Spleen (tissue), 10 donors: Measurements from ENCODE around the gene DACT1. TPM values are rescaled to one million over a fixed set of nuclear protein-coding genes. Genes with fewer than 3 reads are reported as not detected.

Experiments
- polyA plus RNA-seq, 3 donors: library from polyadenylated mRNA; stranded (reverse); fragments of 200-250 nt; gene quantifications; one replicate each; pipeline ENCODE4 v1.2.1, GENCODE V29; 2013
- total RNA-seq, 7 donors: library from RNA; depleted of rRNA in 3 of 7; stranded (reverse); fragments of >200 nt in 3 of 7; fragmentation: NEBNext Ultra II Directional in 4 of 7; extraction: Animal tissue kit (Norgen Biotek cat#: 25700) in 4 of 7; gene quantifications; one replicate each; pipeline versions ENCODE4 v1.1.0 to v1.2.1, GENCODE V29; 2016 to 2021
- donor health status: healthy with polysubstance abuse.
- donor health status: DM: no; HTN: no; CAD: no; lungs with moderate emphysema.
- donor health status: DM: no; HTN: no; CAD: no.
- donor health status: Bipolar disorder and iron deficiency.
- donor health status: healthy.
- donor health status: DM: no; HTN: no; CAD: no.
- donor health status: DM: yes; HTN: yes; CAD: no.

The DACT1 gene
- total and polyA plus RNA-seq, 10 donors, result 1.3 to 23.4 (median 8.6) TPM

Other genes starting within 250 kb of the DACT1 start
- 1 to 10 TPM in 1 of 7 donors, under 1 TPM in 1, not detected in 5; 0.95 to 1.1 TPM for gene TOMM20L, start 242.0 kb upstream of the DACT1 start, total RNA-seq
- gene TOMM20L, start 242.0 kb upstream of the DACT1 start, polyA plus RNA-seq, result under 1 TPM in 1 of 3 donors, not detected in 2; 0.29 TPM
- gene TIMM9, start 210.4 kb upstream of the DACT1 start, total RNA-seq, result 10 to 100 TPM; 25.3 to 59.4 (median 29.2) TPM
- 10 to 100 TPM; 56.4 to 64.1 (median 56.6) TPM for gene TIMM9, start 210.4 kb upstream of the DACT1 start, polyA plus RNA-seq
- gene KIAA0586, start 210.2 kb upstream of the DACT1 start, total RNA-seq, result 10 to 100 TPM; 17.1 to 27.5 (median 22.7) TPM
- 1 to 10 TPM; 4.7 to 5.5 (median 5.3) TPM for gene KIAA0586, start 210.2 kb upstream of the DACT1 start, polyA plus RNA-seq